ENCODE measurements around the gene ADGRL1.
A peak's percentile ranks its signal among the peaks of the same experiment; 100 is the strongest.

ADGRL1 gene

DNA sequence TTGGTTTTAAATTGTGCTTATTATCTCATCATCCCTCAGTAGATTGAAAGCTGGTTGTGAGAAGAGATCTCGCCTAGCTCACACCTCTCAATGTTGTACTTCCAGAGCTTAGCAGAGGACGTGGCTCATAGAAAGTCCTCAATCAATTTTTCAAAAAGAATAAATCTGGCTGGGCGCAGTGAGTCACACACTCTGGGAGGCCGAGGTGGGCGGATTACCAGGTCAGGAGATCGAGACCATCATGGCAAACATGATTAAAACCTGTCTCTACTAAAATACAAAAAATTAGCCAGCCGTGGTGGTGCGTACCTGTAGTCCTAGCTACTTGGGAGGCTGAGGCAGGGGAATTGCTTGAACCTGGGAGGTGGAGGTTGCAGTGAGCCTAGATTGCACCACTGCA is 64.9 kb downstream of the ADGRL1 start:
- no peak for DNase-seq

DNA sequence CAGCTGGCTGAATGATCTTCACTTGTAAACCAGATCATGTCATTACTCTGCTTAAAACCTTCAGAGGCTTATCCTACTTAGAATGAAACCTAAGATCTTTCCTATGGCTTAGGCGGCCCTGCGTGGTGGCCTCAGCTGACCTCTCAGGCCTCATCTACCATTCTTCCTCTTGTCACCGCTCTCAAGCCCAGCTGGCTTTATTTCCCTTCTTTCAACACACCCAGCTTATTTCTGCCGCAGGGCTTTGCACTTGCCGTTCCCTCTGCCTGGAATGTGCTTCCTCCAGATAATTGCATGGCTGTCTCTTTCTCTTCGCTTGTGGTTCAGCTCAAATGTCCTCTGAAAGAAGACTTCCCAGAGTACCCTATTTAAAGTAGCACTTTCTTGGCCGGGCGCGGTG is 66.0 kb downstream of the ADGRL1 start:
- DNase-seq = peak in 3 of 56 donors; percentile 4 to 17 (median 10)

DNA sequence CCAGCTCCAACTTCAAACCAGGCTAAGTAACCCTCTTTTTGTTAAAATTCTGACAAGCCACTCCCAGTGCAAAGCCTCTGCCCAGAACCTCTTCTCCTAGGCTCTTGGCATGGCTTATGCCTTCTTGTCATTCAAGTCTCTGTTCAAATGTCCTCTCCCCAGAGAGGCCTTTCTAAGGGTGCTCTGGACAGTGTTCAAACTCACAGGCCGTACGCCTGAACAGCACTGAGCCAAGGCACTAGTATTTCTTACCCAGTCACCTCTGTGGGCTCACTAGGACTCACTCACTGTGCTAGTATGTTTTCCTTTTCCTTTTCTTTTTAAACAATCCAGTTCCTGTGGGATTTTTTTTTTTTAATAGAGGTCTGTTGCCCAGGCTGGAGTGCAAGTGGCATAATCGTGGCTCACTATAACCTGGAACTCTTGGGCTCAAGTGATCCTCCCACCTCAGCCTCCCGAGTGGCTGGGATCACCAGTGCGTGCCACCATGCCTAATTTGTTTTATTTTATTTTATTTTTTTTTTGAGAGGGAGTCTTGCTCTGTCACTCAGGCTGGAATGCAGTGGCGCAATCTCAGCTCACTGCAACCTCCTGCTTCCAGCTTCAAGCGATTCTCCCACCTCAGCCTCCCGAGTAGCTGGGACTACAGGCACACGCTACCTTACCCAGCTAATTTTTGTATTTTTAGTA is 67.2 kb downstream of the ADGRL1 start:
- peak in 11 of 56 donors; percentile 8 to 58 (median 32) for DNase-seq

DNA sequence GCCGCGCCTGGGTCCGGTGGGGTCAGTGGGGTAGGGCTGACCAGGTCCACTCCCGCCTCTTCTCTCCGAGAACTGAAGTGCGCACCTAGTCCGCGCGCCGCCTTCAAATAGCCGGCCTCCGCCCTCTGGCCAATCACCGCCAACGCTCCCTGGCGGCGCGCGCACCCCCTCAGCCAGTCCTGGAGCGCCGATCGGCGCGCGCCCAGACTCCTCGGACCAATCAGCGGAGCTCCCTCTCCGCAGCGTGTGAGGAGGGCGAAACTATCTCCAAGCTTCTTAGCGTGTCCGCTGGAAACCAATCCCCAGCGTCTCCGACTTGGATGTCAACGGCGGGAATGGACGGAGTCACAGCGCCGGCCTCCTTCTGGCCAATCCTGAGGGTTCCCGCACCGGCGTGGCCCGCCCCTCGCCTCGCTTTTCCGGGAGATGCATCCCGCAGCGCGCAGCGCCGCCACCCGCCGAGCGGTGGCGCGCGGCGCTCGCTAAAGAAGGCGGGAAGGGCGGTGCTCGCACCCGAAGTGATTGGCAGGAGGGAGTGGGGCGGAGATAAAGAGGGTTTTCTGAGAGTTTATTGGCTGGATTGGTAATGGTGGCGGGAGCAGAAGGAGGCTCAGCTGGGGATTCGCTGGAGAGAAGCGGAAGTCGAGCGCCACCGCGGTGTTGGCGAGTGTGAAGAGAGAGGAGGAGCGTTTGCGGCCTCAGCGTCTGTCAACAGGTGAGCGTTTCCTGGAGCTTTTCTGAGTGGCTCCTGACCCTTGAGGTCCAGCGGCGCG is 69.3 kb downstream of the ADGRL1 start, which contains the start of gene ASF1B:
ASF1B (minus strand) TSS at position 81 of the 773 bp plus-strand sequence. CDS start 133 bp downstream, outside the sequence.
- peak; percentile 87 to 100 (median 99) for DNase-seq

DNA sequence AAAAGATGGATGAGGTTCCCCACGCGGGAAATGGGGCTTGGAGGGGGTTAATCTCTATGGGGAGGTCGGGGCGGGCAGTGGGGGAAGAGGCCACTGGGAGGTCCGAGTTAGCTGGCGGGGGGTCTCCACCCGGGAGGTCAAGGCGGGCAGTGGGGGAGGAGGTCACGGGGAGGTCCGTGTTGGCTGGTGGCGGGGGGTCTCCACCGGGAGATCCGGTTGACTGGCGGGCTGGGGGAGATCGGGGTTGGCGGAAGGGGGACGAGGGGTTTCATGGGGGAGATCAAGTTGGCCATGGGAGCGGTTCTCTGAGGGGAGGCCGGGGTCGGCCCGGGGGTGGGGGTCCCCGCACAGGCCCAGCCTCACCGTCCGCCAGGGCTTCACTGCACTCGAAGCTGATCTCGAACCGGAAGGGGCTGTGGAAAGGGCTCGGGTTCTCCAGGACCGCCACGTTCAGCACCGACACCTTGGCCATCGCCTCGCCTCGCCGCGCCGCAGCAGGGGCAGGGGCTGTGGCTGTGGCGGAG is 69.9 kb downstream of the ADGRL1 start:
- DNase-seq = no peak

DNA sequence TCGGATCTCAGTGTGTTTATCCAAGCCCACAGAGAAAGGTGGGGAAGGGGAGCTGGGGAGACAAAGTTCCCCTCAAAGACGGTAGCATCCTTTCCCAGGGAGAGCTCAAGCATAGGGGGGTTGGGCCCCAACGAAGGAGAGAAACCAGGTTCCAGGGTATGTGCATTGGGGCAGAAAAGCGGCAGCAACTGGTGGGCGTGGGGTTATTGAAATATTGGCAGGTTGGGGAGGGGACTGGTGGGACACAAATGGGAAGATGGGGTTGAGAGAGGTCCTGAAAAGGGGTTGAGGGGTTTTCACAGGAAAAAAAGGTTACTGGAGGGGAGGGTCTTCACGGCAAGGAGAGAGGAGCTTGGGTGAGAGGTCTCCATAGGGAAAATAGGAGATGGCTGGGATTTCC is 70.6 kb downstream of the ADGRL1 start:
- no peak for DNase-seq

DNA sequence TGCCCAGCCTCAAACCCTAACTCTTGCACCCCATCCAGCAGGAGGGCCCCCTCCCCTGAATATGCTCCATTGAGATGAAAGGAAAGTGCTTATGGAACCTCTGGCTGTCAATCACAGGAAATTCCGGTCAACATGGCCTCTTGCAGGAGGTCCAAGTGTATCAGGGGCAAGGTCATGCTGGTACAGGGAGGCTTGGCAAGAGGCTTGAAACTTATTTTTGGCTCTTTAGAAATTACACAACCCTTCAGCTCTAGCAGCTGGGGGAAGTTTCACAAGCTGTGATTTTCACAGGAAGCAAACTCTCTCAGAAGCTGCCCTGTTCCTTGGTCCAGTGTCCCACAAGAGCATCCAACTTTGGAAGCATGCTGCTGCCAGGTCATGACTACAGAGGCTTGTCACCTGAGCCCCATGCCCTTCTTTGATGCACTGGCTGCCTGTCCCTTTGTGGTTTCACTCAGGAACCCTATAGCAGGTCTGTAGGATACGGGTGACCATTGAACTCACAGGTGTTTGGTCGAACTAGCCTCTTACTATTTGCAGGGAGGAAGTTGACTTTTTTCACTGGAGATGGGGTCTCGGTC is 78.0 kb downstream of the ADGRL1 start:
- DNase-seq = peak in 1 of 56 donors; percentile 43

DNA sequence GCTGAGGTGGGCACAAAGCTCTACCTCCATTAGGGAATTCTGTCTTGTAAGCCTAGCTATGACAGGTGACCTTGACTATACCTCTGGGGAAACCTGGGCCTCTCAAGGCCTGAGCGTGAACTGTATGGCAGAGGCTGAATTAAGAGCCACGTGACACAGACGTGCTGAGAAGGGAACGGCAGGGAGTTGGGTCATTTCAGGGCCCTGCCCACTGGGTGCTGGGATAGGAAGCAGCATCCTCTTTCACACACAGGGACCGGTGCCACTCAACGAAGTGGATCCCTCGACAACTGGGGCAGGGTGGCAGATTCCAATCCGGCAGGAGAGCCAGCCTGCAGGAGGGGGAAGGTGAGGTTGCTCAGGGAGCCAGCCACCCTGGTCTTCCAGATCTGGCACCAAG is 78.8 kb downstream of the ADGRL1 start:
- DNase-seq = peak in 1 of 56 donors; percentile 9

DNA sequence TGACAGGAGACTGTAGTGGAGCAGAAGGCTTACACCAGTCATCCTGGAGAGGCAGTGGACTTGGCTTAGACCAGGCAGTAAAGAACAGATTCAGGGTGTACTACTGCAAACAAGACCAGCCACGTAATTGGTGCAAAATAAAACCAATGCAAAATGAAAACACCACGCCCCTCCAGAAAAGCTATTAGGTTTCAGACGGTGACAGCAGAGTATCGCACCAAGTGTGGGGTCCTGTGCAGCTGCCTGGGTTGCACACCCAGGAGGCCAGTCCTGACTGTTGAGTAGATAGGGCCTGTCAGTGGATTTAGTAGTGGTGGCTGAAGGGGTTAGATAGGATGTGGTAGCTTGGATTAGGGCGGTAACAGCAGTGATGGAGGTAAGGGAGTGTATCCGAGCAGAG is 83.0 kb downstream of the ADGRL1 start:
- DNase-seq = no peak

DNA sequence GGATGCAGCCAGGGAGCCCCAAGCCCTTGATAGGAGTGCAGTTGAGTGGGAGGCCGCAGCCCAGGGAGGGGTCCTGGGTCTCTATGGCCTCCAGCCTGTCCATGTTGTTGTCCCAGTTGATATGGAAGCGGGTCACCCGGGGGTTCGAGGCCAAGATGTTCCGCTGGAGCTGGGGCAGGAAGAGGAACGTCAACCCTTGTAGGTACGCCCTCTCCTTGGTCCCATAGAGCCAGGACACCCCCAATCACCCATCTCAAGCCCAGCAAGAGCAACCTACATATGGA is 85.5 kb downstream of the ADGRL1 start:
- no peak for DNase-seq

DNA sequence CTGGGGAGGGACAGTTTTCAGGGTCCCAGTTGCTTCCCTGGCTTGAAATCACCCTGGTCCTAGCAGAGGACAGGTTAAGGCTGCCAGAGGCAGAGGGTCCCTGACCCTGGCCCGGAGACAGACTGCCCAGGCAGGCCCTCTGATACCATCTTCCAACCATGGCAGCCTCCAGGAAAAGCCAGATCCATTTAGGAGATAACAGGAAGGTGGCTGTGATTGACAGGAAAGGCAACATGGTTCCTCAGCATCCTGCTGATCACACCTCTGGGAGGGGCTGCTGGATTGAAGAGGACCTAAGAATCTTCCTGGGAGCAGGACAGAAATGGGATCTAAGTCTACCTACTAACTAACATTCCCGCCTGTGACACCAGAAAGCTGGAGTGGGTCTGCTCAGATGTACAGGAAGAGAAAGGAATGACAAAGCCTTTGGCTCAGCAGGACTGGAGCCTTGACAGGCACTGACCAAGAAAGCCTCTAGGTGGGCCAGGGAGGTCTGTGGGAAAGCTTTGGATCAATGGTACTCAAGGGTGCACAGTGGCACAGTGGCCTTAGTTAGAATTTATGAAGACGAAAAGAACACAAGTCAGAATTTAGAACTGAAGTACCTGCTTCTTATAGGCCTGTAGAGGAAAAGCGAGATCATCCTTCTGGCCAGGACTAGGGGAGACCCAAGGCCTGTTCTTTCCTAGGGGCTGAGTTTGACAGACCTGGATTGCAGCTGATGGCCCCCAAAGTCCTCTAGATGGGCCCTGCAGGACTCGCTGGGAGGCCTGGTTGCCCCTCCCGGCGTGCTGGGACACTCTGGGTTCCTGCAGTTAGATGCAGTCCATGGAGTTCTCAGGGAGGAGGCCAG is 86.1 kb downstream of the ADGRL1 start:
- DNase-seq = no peak

DNA sequence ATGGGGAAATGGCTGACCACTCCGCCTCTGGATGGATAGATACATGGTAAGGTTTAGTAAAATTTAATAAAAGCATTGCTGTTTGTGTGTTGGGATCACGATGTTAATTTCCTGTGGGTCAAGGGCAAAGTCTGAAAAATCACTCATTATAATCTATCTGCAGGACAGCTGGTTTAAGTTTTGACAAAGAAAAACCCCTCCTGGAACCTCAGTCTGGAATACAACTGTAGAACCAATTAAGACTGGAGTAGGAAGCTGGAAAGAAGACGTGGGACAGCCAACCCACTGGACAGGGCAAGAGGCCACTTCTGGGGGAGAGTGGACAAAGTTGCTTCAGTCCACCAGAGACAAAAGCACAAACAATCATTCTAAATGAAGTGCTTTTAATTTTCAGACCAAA is 86.8 kb downstream of the ADGRL1 start:
- no peak for DNase-seq

DNA sequence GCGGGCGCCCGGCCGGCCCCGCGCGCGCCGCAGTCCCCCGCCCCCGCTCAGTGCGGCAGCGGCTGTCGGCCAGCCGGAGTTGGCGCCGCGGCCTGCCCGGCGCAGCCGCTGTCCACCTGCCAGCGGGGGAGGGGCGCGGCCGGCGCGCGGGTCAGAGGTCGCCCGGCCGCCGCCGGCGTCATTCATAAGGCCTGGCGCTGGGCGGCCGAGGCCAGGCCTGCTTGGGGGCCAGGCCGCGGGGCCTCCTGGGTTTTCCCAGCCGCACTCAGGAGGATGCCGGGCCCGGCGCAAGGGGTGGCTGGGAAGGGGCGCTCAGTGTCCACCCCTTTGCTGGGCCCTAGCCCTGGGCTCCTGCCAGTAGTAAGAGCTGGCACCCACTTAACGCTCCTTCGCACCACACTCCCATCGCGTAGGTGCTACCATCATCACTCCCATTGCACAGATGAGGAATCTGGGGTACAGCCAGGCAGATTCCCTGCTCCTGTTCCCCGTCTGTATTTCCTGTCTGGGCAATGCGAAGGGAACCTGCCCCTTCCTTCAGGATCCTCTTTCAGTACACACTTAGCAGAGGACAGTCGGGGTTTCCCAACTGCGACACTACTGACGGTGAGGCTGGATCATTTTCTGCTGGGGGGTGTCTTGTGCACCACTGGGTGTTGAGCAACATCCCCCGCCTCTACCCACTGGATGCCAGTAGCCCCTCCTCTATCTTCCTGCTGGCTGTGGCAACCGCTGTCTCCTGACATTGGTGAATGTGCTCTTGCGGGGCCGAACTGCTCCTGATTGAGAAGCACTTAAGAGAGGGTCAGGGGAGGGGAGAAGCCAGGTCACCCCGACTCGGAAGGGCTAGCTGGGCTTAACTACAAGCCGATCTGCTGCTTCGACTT is 87.6 kb downstream of the ADGRL1 start:
- DNase-seq = peak in 52 of 56 donors; percentile 37 to 91 (median 72)

DNA sequence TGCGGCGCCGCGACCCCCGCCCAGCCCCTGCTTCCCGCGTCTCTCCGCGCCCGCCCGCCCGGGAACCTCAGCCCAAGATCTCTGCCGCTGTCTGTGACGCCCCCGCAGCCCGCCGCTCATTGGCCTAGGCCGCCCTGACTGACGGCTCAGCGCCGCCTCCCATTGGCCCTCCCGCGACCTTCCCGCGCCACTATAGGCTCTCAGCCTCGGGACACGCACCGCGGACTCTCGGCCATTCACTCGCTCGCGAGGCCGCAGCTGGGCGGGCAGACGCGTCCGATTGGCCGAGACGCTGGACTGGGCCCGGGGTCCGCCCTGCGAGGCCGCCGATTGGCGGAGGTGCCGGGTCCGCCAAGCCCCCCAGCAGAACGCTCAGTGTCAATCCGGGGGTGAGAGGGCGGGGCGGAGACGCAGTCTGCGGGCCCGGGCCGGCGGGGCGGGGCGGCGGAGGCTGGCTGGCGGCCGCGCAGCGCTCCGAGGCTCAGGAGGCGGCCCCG is 88.3 kb downstream of the ADGRL1 start, which contains the start of gene PRKACA:
PRKACA (minus strand) TSS at position 95 of the 497 bp plus-strand sequence. CDS start 215 bp downstream, outside the sequence.
- DNase-seq = peak; percentile 59 to 100 (median 99)

DNA sequence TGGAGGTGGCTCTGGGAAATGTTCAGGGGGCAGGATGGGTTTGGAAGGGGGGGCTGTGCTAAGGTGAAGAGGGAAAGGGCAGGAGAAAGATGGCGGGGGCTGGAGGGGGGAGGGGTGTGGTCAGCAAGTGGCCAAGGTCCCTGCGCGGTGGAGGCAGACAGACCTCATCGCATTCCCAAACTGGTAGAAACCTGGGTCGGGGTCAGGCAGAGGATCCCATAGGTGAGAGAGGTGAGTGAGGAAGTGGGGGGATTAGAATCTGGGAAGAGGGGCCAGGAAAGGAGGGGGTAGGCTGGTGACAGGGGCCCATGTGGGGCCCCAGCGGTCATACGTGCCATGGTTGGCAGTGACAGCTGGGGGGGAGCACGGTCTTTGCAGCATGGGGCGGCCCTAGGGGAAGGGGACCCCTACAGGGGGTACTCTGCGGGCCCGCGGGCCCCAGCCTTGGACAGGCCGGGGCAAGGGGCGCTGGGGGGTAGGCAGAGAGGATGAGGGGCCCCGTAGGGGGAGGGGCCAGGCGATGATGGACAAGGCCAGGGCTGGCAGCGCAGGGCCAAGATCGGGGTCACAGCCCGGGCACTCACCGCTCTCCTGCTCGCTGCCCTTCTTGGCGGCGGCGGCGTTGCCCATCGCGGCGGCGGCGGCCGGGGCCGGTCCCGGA is 88.9 kb downstream of the ADGRL1 start:
- DNase-seq = peak in 21 of 56 donors; percentile 9 to 52 (median 35)

DNA sequence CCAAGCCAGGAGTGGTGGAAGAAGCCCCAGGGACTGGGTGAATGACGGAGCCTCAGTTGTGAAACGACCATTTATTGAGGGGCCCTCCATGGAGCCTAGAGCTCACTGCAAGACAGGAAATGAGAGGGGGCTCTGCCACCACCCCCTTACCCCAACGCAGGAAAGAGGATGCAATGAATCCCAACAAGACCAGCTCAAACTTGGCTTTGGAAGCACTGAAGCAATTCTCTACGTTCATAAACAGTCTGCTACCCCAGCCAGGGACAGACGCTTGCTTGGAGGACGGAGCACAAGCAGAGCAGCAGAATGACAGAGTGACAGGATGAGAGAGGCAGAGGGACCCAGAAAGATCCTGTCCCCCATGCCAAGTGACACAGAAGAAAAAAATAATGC is 89.4 kb downstream of the ADGRL1 start:
- DNase-seq = no peak

DNA sequence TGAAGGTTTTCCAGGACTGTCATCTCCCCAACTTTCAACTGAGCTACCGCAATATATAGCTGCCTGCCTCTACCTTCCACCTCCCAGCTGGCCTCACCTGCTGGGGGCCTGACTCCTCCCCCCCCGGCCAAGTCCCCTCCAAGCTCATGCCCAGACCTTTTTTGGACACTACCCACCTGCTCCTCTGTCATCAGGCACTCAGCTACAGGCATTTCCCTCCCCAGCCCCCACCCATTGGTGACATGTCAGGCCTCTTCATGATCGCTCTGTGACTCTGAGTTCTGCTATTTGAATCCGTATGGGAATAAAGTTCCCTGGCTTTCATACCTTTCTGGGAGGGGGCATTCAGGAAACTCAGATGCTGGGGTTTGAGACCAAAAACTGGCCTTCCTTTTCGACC is 90.2 kb downstream of the ADGRL1 start:
- no peak for DNase-seq

DNA sequence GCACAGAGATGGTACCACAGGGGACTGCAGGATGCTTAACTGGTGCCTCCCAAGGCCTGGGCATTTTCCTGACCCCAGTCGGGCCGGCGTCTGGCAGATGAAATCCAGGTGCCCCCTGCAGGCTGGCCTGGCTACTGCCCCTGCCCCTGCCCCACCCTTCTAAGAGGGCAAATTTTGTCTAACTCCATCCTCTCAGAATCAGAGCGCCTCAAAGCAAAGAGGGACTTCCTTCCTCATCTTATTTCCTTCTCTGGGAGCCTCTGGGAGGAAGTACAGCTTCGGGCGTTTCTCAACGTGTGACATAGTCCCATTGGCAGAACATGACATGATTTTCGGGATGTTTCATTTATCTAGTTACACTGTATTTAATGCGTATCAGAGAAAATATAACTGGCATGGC is 91.1 kb downstream of the ADGRL1 start:
- DNase-seq = peak in 10 of 56 donors; percentile 6 to 55 (median 22)

DNA sequence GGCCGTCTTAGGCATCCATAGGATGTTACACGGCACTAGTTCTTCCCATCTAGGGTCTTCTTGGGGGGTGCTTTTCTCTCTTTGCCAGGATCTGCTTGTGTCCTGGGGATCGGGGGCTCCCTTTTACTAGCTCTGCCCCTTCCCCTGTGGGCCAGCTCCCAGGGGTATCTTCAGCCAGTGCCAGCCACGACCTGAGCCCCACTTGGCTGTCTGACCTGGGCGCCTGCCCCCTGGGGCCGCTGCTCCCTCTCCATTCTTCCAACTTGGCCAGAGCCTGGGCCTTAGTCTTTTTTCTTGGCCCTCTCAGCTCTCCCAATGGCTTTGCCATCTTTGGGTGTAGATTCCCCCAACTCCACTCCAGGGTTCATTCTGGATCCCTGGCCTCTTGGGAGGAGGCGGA is 91.5 kb downstream of the ADGRL1 start:
- no peak for DNase-seq

Data from amygdala (tissue), 56 donors.